HEK293 (cell line): ENCODE results near the gene ADAM33.

ENCODE experiments used
- CTCF ChIA-PET: fragments of 350-600 bp; formaldehyde crosslinking; extraction: SDS; loops from one replicate; lab custom pipeline; 2021; ENCODE audit warnings: antibody characterized with exemption; lab: Yijun Ruan, JAX
- POLR2A ChIA-PET: fragments of 300-600 bp; formaldehyde crosslinking; extraction: SDS; loops from one replicate; lab custom pipeline; 2020; ENCODE audit warnings: antibody characterized with exemption, inconsistent platforms; lab: Yijun Ruan, JAX
- H3K27ac ChIP-seq: fragments of 200-500 bp; sonication (Bioruptor generic); 2 replicates; pipeline ENCODE4 v1.5.1; 2014; ENCODE audit warnings: low read depth, low read length, control low read depth, inconsistent platforms; ENCODE audit errors: extremely low read depth
- H3K36me3 ChIP-seq, 2 experiments: fragments of 200-500 bp in 1 of 2; sonication (Bioruptor generic) in 1 of 2; 1 replicate in 1 of 2; 2 replicates in 1 of 2; pipeline ENCODE4 v1.5.1; 2014 to 2017; ENCODE audit warnings: inconsistent platforms in 2 of 2, low read length in 2 of 2; ENCODE audit not compliant: control insufficient read depth in 2 of 2, insufficient read depth in 1 of 2
- H3K4me1 ChIP-seq: fragments of 200-500 bp; sonication (Bioruptor generic); 2 replicates; pipeline ENCODE4 v1.5.1; 2014; ENCODE audit warnings: mild to moderate bottlenecking, low read length, inconsistent platforms; ENCODE audit not compliant: control insufficient read depth, insufficient read depth
- H3K4me3 ChIP-seq: 2 replicates; pipeline ENCODE4 v1.5.1; 2011; ENCODE audit warnings: low read depth, mild to moderate bottlenecking, control low read depth, low read length, moderate library complexity
- H3K9me3 ChIP-seq: fragments of 200-500 bp; sonication (Bioruptor generic); 2 replicates; pipeline ENCODE4 v1.5.1; 2014; ENCODE audit warnings: low read depth, low read length, inconsistent platforms; ENCODE audit not compliant: control insufficient read depth, insufficient read depth
- BCL6B ChIP-seq: fragments of 450-650 bp; formaldehyde crosslinking; IDR thresholded peaks from 2 replicates; pipeline ENCODE4 v1.5.1; 2017; ENCODE audit warnings: missing biosample characterization, missing genetic modification characterization
- GLIS2 ChIP-seq: fragments of 450-650 bp; formaldehyde crosslinking; IDR thresholded peaks from 2 replicates; pipeline ENCODE4 v1.5.1; 2016; ENCODE audit warnings: missing biosample characterization, missing genetic modification characterization
- HIC1 ChIP-seq: fragments of 450-650 bp; formaldehyde crosslinking; IDR thresholded peaks from 2 replicates; pipeline ENCODE4 v1.5.1; 2016; ENCODE audit warnings: missing biosample characterization, missing genetic modification characterization
- KLF7 ChIP-seq: fragments of 450-650 bp; formaldehyde crosslinking; IDR thresholded peaks from 2 replicates; pipeline ENCODE4 v1.5.1; 2016; ENCODE audit warnings: missing biosample characterization, missing genetic modification characterization, borderline replicate concordance
- TCF7L2 ChIP-seq: IDR thresholded peaks from 2 replicates; pipeline ENCODE4 v1.6.1; 2011; ENCODE audit warnings: low read depth, mild to moderate bottlenecking, inconsistent platforms, low read length, moderate library complexity, borderline replicate concordance
- TRIM28 ChIP-seq: IDR thresholded peaks from 2 replicates; pipeline ENCODE4 v1.6.1; 2011; ENCODE audit warnings: low read length, control low read depth, borderline replicate concordance
- ZEB2 ChIP-seq: fragments of 450-650 bp; formaldehyde crosslinking; IDR thresholded peaks from 2 replicates; pipeline ENCODE4 v1.5.1; 2016; ENCODE audit warnings: missing biosample characterization, missing genetic modification characterization
- ZNF121 ChIP-seq: fragments of 450-650 bp; formaldehyde crosslinking; IDR thresholded peaks from 2 replicates; pipeline ENCODE4 v1.5.1; 2016; ENCODE audit warnings: missing biosample characterization, missing genetic modification characterization
- ZNF292 ChIP-seq: fragments of 450-650 bp; formaldehyde crosslinking; IDR thresholded peaks from 2 replicates; pipeline ENCODE4 v1.5.1; 2016; ENCODE audit warnings: low read depth, missing biosample characterization, missing genetic modification characterization, borderline replicate concordance
- ZNF311 ChIP-seq: fragments of 450-650 bp; formaldehyde crosslinking; IDR thresholded peaks from 2 replicates; pipeline ENCODE4 v1.5.1; 2017; ENCODE audit warnings: missing biosample characterization, missing genetic modification characterization, borderline replicate concordance
- ZNF391 ChIP-seq: fragments of 450-650 bp; formaldehyde crosslinking; IDR thresholded peaks from 2 replicates; pipeline ENCODE4 v1.5.1; 2016; ENCODE audit warnings: low read depth, missing biosample characterization, missing genetic modification characterization, borderline replicate concordance
- ZNF426 ChIP-seq: fragments of 450-650 bp; formaldehyde crosslinking; IDR thresholded peaks from 2 replicates; pipeline ENCODE4 v1.5.1; 2017; ENCODE audit warnings: missing biosample characterization, missing genetic modification characterization, mild to moderate bottlenecking, inconsistent platforms, moderate library complexity
- ZNF473 ChIP-seq: fragments of 450-650 bp; formaldehyde crosslinking; IDR thresholded peaks from 2 replicates; pipeline ENCODE4 v1.5.1; 2017; ENCODE audit warnings: missing biosample characterization, missing genetic modification characterization
- ZNF670 ChIP-seq: fragments of 450-650 bp; formaldehyde crosslinking; IDR thresholded peaks from 2 replicates; pipeline ENCODE4 v1.5.1; 2016; ENCODE audit warnings: missing biosample characterization, missing genetic modification characterization, low read depth
- ZNF837 ChIP-seq: fragments of 450-650 bp; formaldehyde crosslinking; IDR thresholded peaks from 2 replicates; pipeline ENCODE4 v1.5.1; 2016; ENCODE audit warnings: missing biosample characterization, missing genetic modification characterization
- TF ChIP-seq, protein P1 (sequence below): fragments of 450-650 bp; formaldehyde crosslinking; IDR thresholded peaks from 2 replicates; pipeline ENCODE4 v1.5.1; 2016; ENCODE audit warnings: missing biosample characterization, missing genetic modification characterization, borderline replicate concordance
- TF ChIP-seq, protein P2 (sequence below): fragments of 450-650 bp; formaldehyde crosslinking; IDR thresholded peaks from 2 replicates; pipeline ENCODE4; 2016; ENCODE audit warnings: missing biosample characterization, missing genetic modification characterization

Gene ADAM33

GRCh38 chr20:3661814-3662665 lies 19.8 kb downstream of the ADAM33 start:
- Histone ChIP-seq H3K36me3 (no peaks in the 10 kb centered on the region), H3K4me3 (no peak overlapping the region), H3K4me1 (peaks cover 5% of the 10 kb centered on the region; the same call in 1 of the 2 replicates), H3K27ac (no peak overlapping the region), H3K9me3 (no peaks in the 10 kb centered on the region)
- 0 out of 2 replicates have a peak, but pooled peaks have one; percentile 19 for TF ChIP-seq GLIS2 (tag by site-specific recombination)
- no peak for TF ChIP-seq ZEB2 (tag by site-specific recombination)
- CTCF ChIA-PET, result interaction anchor here (0.6 to 1.0 kb wide), 2 partner anchors 9 to 31 kb away, joined by 3 read pairs; no protein-coding TSS in a partner anchor
- POLR2A ChIA-PET, result no interaction called here

DNA sequence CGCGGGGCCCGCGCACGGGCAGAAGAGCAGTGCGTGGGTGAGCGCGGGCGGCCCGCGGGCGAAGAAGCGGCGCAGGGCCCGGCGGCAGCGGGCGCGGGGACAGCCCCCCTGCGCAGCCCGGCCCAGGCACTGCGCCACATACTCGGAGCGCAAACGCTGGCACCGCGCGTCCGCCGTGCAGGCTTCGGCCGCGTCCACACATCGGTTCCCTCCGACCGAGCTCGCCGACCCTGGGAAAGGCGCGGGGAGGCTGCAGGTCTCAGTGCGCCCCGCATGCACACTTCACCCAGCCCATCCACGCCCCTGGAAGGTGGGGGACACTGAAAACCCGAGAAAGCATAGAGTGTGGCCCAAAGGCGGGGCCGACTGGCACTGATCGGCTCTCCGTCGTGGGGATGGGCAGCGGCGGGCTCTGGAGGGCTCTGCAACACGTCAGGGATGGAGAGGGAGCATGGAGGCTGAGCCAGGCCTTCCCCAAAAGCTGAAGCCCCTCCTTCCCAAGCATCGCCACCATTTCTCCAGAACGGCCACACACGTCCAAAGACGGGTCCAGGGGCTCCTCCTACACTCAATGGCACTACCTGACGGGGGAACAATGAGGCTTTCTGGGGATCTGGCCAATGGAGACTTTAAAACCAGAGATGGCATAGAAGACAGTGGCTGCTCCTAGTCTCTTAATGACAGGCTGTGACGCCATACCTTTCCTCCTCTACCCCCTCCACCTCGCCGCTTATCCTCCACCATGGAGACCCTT lies 20.6 kb downstream of the ADAM33 start:
- H3K4me3 ChIP-seq, result no peak overlapping the region
- H3K9me3 ChIP-seq, result no peaks in the 10 kb centered on the region
- ChIA-PET CTCF (interaction anchor here (1.0 kb wide), 1 partner anchor 30 kb away, joined by 3 read pairs; no protein-coding TSS in a partner anchor), POLR2A (no interaction called here)
- TF ChIP-seq, protein P1, sequence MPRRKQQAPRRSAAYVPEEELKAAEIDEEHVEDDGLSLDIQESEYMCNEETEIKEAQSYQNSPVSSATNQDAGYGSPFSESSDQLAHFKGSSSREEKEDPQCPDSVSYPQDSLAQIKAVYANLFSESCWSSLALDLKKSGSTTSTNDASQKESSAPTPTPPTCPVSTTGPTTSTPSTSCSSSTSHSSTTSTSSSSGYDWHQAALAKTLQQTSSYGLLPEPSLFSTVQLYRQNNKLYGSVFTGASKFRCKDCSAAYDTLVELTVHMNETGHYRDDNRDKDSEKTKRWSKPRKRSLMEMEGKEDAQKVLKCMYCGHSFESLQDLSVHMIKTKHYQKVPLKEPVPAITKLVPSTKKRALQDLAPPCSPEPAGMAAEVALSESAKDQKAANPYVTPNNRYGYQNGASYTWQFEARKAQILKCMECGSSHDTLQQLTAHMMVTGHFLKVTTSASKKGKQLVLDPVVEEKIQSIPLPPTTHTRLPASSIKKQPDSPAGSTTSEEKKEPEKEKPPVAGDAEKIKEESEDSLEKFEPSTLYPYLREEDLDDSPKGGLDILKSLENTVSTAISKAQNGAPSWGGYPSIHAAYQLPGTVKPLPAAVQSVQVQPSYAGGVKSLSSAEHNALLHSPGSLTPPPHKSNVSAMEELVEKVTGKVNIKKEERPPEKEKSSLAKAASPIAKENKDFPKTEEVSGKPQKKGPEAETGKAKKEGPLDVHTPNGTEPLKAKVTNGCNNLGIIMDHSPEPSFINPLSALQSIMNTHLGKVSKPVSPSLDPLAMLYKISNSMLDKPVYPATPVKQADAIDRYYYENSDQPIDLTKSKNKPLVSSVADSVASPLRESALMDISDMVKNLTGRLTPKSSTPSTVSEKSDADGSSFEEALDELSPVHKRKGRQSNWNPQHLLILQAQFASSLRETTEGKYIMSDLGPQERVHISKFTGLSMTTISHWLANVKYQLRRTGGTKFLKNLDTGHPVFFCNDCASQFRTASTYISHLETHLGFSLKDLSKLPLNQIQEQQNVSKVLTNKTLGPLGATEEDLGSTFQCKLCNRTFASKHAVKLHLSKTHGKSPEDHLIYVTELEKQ (tag by site-specific recombination), result no peak
- TF ChIP-seq ZNF391 (tag by site-specific recombination) (no peak), TCF7L2 (no peak), BCL6B (tag by site-specific recombination) (no peak), KLF7 (no peak), ZNF473 (tag by site-specific recombination) (no peak), ZNF837 (no peak), ZNF670 (tag by site-specific recombination) (no peak), ZNF426 (no peak), ZNF292 (tag by site-specific recombination) (no peak), TRIM28 (no peak), HIC1 (tag by site-specific recombination) (no peak), ZNF121 (tag by site-specific recombination) (no peak), ZNF311 (no peak)
- TF ChIP-seq, protein P2, sequence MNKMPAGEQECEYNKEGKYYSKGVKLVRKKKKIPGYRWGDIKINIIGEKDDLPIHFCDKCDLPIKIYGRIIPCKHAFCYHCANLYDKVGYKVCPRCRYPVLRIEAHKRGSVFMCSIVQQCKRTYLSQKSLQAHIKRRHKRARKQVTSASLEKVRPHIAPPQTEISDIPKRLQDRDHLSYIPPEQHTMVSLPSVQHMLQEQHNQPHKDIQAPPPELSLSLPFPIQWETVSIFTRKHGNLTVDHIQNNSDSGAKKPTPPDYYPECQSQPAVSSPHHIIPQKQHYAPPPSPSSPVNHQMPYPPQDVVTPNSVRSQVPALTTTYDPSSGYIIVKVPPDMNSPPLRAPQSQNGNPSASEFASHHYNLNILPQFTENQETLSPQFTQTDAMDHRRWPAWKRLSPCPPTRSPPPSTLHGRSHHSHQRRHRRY (tag by site-specific recombination), result no peak
- peaks cover 2% of the 10 kb centered on the region; the same call in 1 of the 2 replicates for H3K4me1 ChIP-seq
- no peaks in the 10 kb centered on the region for H3K36me3 ChIP-seq
- H3K27ac ChIP-seq, result no peak overlapping the region
